Fibroblast of villous mesenchyme (primary cell): Measurements from ENCODE around the gene GRB14. TPM values are rescaled to one million over a fixed set of nuclear protein-coding genes. Genes with fewer than 3 reads are reported as not detected.
"Not testable (repeated sequence)": the region's sequence is repeated elsewhere in the genome, so short reads cannot be mapped to it uniquely, and the experiment has no call there.

Source experiments
- DNase-seq: peaks from one replicate; pipeline ENCODE4 v3.0.0-alpha.2; 2010; ENCODE audit warnings: low read depth
- H3K4me3 ChIP-seq: 2 replicates; pipeline ENCODE4 v1.5.1; 2011; ENCODE audit warnings: low read depth, mild to moderate bottlenecking, low read length
- total RNA-seq: library from RNA; depleted of rRNA; stranded (reverse); fragments of >200 nt; gene quantifications from 2 replicates; pipeline ENCODE4 v1.2.3, GENCODE V29; 2012
- TF ChIP-seq, protein P1 (sequence below): IDR thresholded peaks from 2 replicates; pipeline ENCODE4 v1.5.1; 2012; ENCODE audit warnings: low read depth, mild to moderate bottlenecking, low read length; ENCODE audit not compliant: insufficient read depth

GRB14 gene
- total RNA-seq, 1 donor = not detected

DNA sequence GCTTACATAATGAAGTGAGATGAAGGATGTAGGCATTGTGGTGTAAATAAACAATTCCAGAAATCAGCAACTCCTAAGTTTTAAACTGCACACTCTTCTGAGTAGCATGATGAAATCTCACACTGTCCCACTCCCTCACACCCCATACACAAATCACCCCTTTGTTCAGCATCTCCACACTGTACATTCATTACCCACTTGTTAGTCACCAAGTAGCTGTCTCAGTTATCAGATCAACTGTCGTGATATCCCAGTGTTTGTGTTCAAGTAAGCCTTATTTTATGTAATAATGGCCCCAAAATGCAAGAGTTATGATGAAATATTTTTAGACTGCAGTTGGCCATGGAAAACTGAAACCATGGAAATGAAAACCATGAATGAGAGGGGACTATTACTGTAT is 135.7 kb downstream of the GRB14 start:
- no peak overlapping the region for H3K4me3 ChIP-seq
- DNase-seq = no peak
- TF ChIP-seq, protein P1, sequence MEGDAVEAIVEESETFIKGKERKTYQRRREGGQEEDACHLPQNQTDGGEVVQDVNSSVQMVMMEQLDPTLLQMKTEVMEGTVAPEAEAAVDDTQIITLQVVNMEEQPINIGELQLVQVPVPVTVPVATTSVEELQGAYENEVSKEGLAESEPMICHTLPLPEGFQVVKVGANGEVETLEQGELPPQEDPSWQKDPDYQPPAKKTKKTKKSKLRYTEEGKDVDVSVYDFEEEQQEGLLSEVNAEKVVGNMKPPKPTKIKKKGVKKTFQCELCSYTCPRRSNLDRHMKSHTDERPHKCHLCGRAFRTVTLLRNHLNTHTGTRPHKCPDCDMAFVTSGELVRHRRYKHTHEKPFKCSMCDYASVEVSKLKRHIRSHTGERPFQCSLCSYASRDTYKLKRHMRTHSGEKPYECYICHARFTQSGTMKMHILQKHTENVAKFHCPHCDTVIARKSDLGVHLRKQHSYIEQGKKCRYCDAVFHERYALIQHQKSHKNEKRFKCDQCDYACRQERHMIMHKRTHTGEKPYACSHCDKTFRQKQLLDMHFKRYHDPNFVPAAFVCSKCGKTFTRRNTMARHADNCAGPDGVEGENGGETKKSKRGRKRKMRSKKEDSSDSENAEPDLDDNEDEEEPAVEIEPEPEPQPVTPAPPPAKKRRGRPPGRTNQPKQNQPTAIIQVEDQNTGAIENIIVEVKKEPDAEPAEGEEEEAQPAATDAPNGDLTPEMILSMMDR = no peak

DNA sequence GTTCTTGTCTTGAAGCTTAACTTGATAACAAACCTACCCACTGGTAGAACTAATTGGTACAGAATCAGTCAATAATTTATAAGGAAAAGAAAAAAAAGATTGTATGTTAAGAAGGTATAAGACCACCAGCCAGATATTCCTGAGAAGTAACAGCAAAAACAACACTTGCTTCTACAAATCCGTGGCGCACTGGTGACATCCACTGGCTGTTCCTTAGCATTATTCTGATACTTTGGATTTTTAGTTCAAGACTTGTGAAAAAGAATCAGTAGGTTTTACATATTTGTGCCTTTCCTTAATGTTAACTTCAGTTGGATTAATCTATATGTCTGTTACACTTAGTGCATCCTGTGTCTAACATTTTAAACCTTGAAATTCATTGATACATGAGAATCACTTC is 141.8 kb downstream of the GRB14 start:
- no peak overlapping the region for H3K4me3 ChIP-seq
- DNase-seq = peak; percentile 21
- TF ChIP-seq, protein P1 = peak; percentile 33

DNA sequence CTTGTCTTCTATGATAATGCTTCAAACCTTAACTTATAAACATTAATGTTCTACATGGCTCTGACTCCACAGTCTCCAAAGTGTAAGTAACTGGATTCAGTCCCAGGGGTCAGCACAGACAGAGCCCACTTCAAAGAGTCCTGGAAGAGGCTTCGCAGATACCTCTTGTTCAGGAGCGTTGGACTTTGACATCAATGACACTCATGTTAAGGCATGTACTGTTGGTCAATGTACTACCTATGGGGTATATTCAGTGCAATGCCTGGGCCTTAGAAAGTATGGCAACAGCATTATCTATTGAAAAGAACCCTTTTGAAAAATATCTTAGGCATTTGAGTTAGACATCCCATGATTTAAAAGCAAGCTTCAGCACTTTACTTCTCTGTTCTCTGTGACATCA is 143.1 kb downstream of the GRB14 start:
- TF ChIP-seq, protein P1 = no peak
- DNase-seq = no peak

DNA sequence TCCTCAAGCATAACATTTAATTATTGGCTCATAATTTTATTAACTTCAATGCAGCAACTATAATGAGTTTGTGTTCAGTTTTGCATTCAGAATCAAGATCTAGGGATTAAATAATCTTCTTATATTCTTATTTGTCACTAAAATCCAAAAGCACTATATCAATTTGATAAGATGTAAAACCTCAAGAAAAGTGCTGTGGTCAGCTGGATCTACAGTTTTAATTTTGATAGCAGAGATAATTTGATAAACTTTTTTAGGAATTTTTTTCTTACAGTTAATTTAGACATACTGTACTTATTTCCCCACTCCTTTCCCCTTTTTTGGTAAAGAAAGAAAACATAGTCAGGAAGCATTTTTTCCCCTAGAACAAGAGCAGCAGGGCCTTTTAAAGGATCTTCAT is 146.4 kb downstream of the GRB14 start:
- H3K4me3 ChIP-seq = no peak overlapping the region
- no peak for DNase-seq
- TF ChIP-seq, protein P1 = no peak

More for the DNA sequence above, 143.1 kb downstream of the GRB14 start:
- H3K4me3 ChIP-seq = no peak overlapping the region

DNA sequence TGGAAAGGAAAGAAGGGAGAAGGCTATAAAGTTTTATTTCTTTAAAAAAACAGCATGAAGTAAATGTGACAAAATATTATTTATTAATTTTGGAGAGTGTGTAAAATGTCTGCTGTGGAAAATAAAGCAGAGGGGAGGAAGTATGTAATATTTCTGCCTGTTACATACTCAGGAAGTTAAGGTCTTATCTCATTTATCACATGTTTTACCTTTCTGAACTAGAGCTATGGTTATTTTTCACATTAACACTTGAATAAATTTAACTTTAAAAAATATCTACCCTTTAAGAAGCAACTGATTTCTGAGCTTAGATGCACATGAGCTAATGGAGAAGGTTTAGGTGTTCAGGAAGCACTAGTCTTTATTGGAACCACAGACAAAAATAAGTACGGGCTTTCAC is 148.3 kb downstream of the GRB14 start:
- H3K4me3 ChIP-seq = no peak overlapping the region
- TF ChIP-seq, protein P1 = no peak
- DNase-seq = no peak

DNA sequence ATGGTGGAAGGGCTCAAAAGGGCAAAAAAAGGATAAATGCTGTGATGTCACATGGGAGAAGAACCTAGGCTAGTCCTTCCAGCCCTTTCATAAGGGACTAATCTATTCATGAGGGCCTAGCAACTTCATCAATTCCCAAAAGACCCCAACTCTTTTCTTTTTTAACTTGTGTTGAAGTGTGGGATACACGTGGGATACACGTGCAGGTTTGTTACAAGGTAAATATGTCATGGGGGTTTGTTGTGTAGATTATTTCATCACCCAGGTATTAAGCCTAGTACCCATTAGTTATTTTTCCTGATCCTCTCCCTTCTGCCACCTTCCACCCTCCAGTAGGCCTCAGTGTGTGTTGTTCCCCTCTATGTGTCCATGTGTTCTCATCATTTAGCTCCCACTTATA is 156.2 kb downstream of the GRB14 start:
- not testable (repeated sequence) for DNase-seq, H3K4me3 ChIP-seq

DNA sequence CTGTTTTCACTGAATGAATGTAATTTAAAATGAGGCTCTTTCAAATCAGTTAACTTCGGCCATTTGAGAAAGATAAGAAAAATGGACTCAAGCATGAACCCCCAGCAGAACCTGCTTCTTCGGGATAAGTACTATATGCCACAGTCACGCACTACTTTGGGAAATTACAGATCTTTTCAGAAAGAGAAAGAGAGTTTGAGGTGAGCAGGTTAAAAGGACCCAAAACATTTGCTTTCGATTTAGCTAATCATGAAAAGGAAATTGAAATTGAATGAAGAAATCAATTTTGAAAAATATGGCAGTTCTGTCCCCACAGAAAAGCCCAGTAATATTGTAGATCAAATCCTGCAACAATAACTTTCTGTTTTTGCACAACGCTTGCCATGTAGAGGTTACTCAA is 156.9 kb downstream of the GRB14 start:
- H3K4me3 ChIP-seq = no peak overlapping the region
- TF ChIP-seq, protein P1 = no peak
- DNase-seq = no peak

DNA sequence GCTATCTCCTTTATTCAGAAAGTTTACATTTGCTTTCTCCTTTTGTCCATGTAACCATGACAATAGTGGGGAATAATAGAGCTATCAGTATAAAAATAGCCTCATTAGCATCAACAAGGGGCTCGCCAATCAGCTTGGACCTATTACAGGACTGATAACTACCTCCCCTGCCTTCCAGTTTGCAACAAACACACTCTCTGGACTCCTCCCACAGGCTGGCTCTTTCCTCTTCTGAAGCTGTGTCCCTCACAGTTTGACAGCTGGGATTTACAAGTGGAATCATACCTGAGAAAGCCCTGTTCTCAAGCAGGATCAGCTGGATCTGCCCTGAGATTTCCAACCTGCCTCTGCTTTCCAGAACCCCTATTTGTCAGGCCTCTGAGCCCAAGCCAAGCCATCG is 162.5 kb downstream of the GRB14 start:
- TF ChIP-seq, protein P1 = no peak
- DNase-seq = no peak
- no peak overlapping the region for H3K4me3 ChIP-seq
